Parathyroid adenoma (tissue), 2 donors: Measurements from ENCODE around the gene TLE6.
"Not testable (repeated sequence)": the region's sequence is repeated elsewhere in the genome, so short reads cannot be mapped to it uniquely, and the experiment has no call there.

Experiments used
- H2AFZ ChIP-seq: fragments of 300-600 bp; sonication (generic); one replicate; pipeline ENCODE4 v1.7.0; 2017; ENCODE audit warnings: antibody characterized with exemption, mild to moderate bottlenecking
- H3K27ac ChIP-seq: fragments of 300-600 bp; sonication (generic); one replicate; pipeline ENCODE4 v1.7.0; 2017
- H3K27me3 ChIP-seq: fragments of 300-600 bp; sonication (generic); one replicate; pipeline ENCODE4 v1.7.0; 2017; ENCODE audit warnings: low read length; ENCODE audit not compliant: control insufficient read depth, insufficient read depth
- H3K36me3 ChIP-seq: fragments of 300-600 bp; sonication (generic); one replicate; pipeline ENCODE4 v1.7.0; 2017; ENCODE audit warnings: low read length; ENCODE audit not compliant: control insufficient read depth, insufficient read depth
- H3K4me1 ChIP-seq: fragments of 300-600 bp; sonication (generic); one replicate; pipeline ENCODE4 v1.7.0; 2017; ENCODE audit warnings: control low read depth
- H3K4me2 ChIP-seq: fragments of 300-600 bp; sonication (generic); one replicate; pipeline ENCODE4 v1.7.0; 2017; ENCODE audit warnings: low read length
- H3K4me3 ChIP-seq: fragments of 300-600 bp; sonication (generic); one replicate; pipeline ENCODE4 v1.7.0; 2017; ENCODE audit warnings: low read depth, low read length
- H3K79me2 ChIP-seq: fragments of 300-600 bp; sonication (generic); one replicate; pipeline ENCODE4 v1.7.0; 2017; ENCODE audit warnings: control low read depth
- H3K9ac ChIP-seq: fragments of 300-600 bp; sonication (generic); one replicate; pipeline ENCODE4 v1.7.0; 2017; ENCODE audit warnings: mild to moderate bottlenecking
- H3K9me3 ChIP-seq: fragments of 300-600 bp; sonication (generic); one replicate; pipeline ENCODE4 v1.7.0; 2017; ENCODE audit warnings: low read length; ENCODE audit not compliant: control insufficient read depth
- CTCF ChIP-seq: fragments of 300-600 bp; sonication (generic); IDR thresholded peaks from one replicate; pipeline ENCODE4 v1.7.0; 2017; ENCODE audit warnings: antibody characterized with exemption, mild to moderate bottlenecking
- donor health status: primary hyperparathyroidism.

The TLE6 gene

GRCh38 chr19:3005345-3005744, 28.0 kb downstream of the TLE6 start:
- H3K79me2 ChIP-seq = no peaks in the 10 kb centered on the region
- H3K4me1 ChIP-seq = no peaks in the 10 kb centered on the region
- H3K9ac ChIP-seq = no peak overlapping the region
- no peaks in the 10 kb centered on the region for H3K9me3 ChIP-seq
- no peak for TF ChIP-seq CTCF
- H3K4me3 ChIP-seq = no peak overlapping the region
- H3K27ac ChIP-seq = no peak overlapping the region
- H3K4me2 ChIP-seq = no peak overlapping the region
- H2AFZ ChIP-seq = no peak overlapping the region
- H3K27me3 ChIP-seq = no peaks in the 10 kb centered on the region
- no peaks in the 10 kb centered on the region for H3K36me3 ChIP-seq

- no peak overlapping the region for H3K9ac ChIP-seq
- no peaks in the 10 kb centered on the region for H3K9me3 ChIP-seq
- H3K27me3 ChIP-seq = no peaks in the 10 kb centered on the region
- no peaks in the 10 kb centered on the region for H3K79me2 ChIP-seq
- no peak overlapping the region for H3K4me2 ChIP-seq
- no peak for TF ChIP-seq CTCF
- H3K4me1 ChIP-seq = no peaks in the 10 kb centered on the region
- H3K36me3 ChIP-seq = no peaks in the 10 kb centered on the region
- no peak overlapping the region for H3K27ac ChIP-seq
- H3K4me3 ChIP-seq = no peak overlapping the region
- no peak overlapping the region for H2AFZ ChIP-seq
Measured at GRCh38 chr19:3006075-3006767, 28.9 kb downstream of the TLE6 start.

- Histone ChIP-seq H3K4me3 (no peak overlapping the region), H3K79me2 (no peaks in the 10 kb centered on the region)
Measured at GRCh38 chr19:3007975-3008374, 30.6 kb downstream of the TLE6 start.

GRCh38 chr19:3008994-3009393, 31.6 kb downstream of the TLE6 start:
- no peak overlapping the region for H3K4me3 ChIP-seq
- H3K27me3 ChIP-seq = no peaks in the 10 kb centered on the region
- H3K4me1 ChIP-seq = no peaks in the 10 kb centered on the region
- no peaks in the 10 kb centered on the region for H3K9me3 ChIP-seq
- TF ChIP-seq CTCF = no peak
- no peak overlapping the region for H3K27ac ChIP-seq
- no peak overlapping the region for H3K9ac ChIP-seq
- no peaks in the 10 kb centered on the region for H3K79me2 ChIP-seq
- H2AFZ ChIP-seq = no peak overlapping the region
- H3K4me2 ChIP-seq = no peak overlapping the region
- no peaks in the 10 kb centered on the region for H3K36me3 ChIP-seq

More at GRCh38 chr19:3007975-3008374, 30.6 kb downstream of the TLE6 start:
- Histone ChIP-seq H3K4me2 (no peak overlapping the region), H3K36me3 (no peaks in the 10 kb centered on the region), H3K4me1 (no peaks in the 10 kb centered on the region), H3K27me3 (no peaks in the 10 kb centered on the region), H3K9me3 (no peaks in the 10 kb centered on the region), H3K27ac (no peak overlapping the region), H2AFZ (no peak overlapping the region), H3K9ac (no peak overlapping the region)
- no peak for TF ChIP-seq CTCF

- Histone ChIP-seq H3K9ac (no peak overlapping the region), H3K4me2 (no peak overlapping the region), H3K79me2 (no peaks in the 10 kb centered on the region), H2AFZ (no peak overlapping the region), H3K4me1 (no peaks in the 10 kb centered on the region), H3K36me3 (no peaks in the 10 kb centered on the region), H3K27me3 (no peaks in the 10 kb centered on the region), H3K9me3 (no peaks in the 10 kb centered on the region), H3K4me3 (no peak overlapping the region), H3K27ac (no peak overlapping the region)
- no peak for TF ChIP-seq CTCF
Measured at GRCh38 chr19:3010871-3011270, 33.5 kb downstream of the TLE6 start.

GRCh38 chr19:3012059-3012458, 34.7 kb downstream of the TLE6 start:
- H3K4me1 ChIP-seq, H3K4me3 ChIP-seq, H3K9ac ChIP-seq, H3K27ac ChIP-seq, H3K36me3 ChIP-seq, H3K27me3 ChIP-seq, H3K9me3 ChIP-seq, H3K79me2 ChIP-seq, H3K4me2 ChIP-seq, H2AFZ ChIP-seq: not testable (repeated sequence)
